ENCODE data around the gene USP17L21.
"Not testable (repeated sequence)": the region's sequence is repeated elsewhere in the genome, so short reads cannot be mapped to it uniquely, and the experiment has no call there.

The USP17L21 gene

GRCh38 chr4:9253078-9253477 lies 9.6 kb upstream of the USP17L21 start, which contains the start of gene USP17L19:
TSS of gene USP17L19 (plus strand) at chr4:9253378. CDS start at chr4:9253378, 0 bp downstream.
- H3K36me3 ChIP-seq (ENCODE audit: insufficient read depth); H3K27ac ChIP-seq; H3K27me3 ChIP-seq (ENCODE audit: insufficient read depth, low read depth); H3K4me2 ChIP-seq; H3K9ac ChIP-seq; H2AFZ ChIP-seq (ENCODE audit: low read depth); H4K20me1 ChIP-seq (ENCODE audit: insufficient read depth); H3K4me3 ChIP-seq (IDR thresholded peaks at IDR 0.05; ENCODE audit: insufficient read depth, low read depth, low read length); H3K4me1 ChIP-seq (ENCODE audit: low read depth, poor library complexity, severe bottlenecking); H3K79me2 ChIP-seq (ENCODE audit: insufficient read depth, low read depth): not testable (repeated sequence)

- not testable (repeated sequence) for H3K79me2 ChIP-seq (ENCODE audit: insufficient read depth, low read depth); H4K20me1 ChIP-seq (ENCODE audit: insufficient read depth); H3K9ac ChIP-seq; H3K4me2 ChIP-seq; H3K36me3 ChIP-seq (ENCODE audit: insufficient read depth); H3K27ac ChIP-seq; H3K27me3 ChIP-seq (ENCODE audit: insufficient read depth, low read depth); H2AFZ ChIP-seq (ENCODE audit: low read depth); H3K4me1 ChIP-seq (ENCODE audit: low read depth, poor library complexity, severe bottlenecking); H3K4me3 ChIP-seq (IDR thresholded peaks at IDR 0.05; ENCODE audit: insufficient read depth, low read depth, low read length)
Measured at GRCh38 chr4:9257824-9258223, 4.8 kb upstream of the USP17L21 start, which contains the start of gene USP17L20. TSS of gene USP17L20 (plus strand) at chr4:9258124. CDS start at chr4:9258124, 0 bp downstream.

- H3K4me2 ChIP-seq; H4K20me1 ChIP-seq (ENCODE audit: insufficient read depth); H3K9ac ChIP-seq; H3K4me3 ChIP-seq (IDR thresholded peaks at IDR 0.05; ENCODE audit: insufficient read depth, low read depth, low read length); H2AFZ ChIP-seq (ENCODE audit: low read depth); H3K79me2 ChIP-seq (ENCODE audit: insufficient read depth, low read depth); H3K27ac ChIP-seq; H3K27me3 ChIP-seq (ENCODE audit: insufficient read depth, low read depth); H3K36me3 ChIP-seq (ENCODE audit: insufficient read depth); H3K4me1 ChIP-seq (ENCODE audit: low read depth, poor library complexity, severe bottlenecking): not testable (repeated sequence)
Measured at GRCh38 chr4:9267319-9267718, 4.6 kb downstream of the USP17L21 start, which contains the start of gene USP17L22. TSS of gene USP17L22 (plus strand) at chr4:9267619. CDS start at chr4:9267619, 0 bp downstream.

- H2AFZ ChIP-seq (ENCODE audit: low read depth), result not testable (repeated sequence)
Measured at GRCh38 chr4:9271719-9272118, 9.0 kb downstream of the USP17L21 start.

More at GRCh38 chr4:9271719-9272118, 9.0 kb downstream of the USP17L21 start:
- not testable (repeated sequence) for H3K79me2 ChIP-seq (ENCODE audit: insufficient read depth, low read depth); H3K4me2 ChIP-seq; H3K4me1 ChIP-seq (ENCODE audit: low read depth, poor library complexity, severe bottlenecking); H3K9ac ChIP-seq; H3K4me3 ChIP-seq (IDR thresholded peaks at IDR 0.05; ENCODE audit: insufficient read depth, low read depth, low read length); H3K27me3 ChIP-seq (ENCODE audit: insufficient read depth, low read depth); H3K36me3 ChIP-seq (ENCODE audit: insufficient read depth); H3K27ac ChIP-seq; H4K20me1 ChIP-seq (ENCODE audit: insufficient read depth)
